Gastroesophageal sphincter (tissue), 3 donors: ENCODE results near the gene GASK1A.

Source experiments
- POLR2A ChIP-seq, 2 donors: fragments of 450-650 bp; IDR thresholded peaks; one replicate each; pipeline ENCODE4 v1.6.1; 2017; ENCODE audit warnings: antibody characterized with exemption in 2 of 2, mild to moderate bottlenecking in 2 of 2, moderate library complexity in 1 of 2
- TF ChIP-seq, protein P1 (sequence below), 4 experiments: fragments of 200-600 bp in 2 of 4; fragments of 450-650 bp in 2 of 4; sonication (generic) in 1 of 4; IDR thresholded peaks; one replicate each; pipeline ENCODE4 v1.5.1; 2017 to 2019; ENCODE audit warnings: antibody characterized with exemption in 4 of 4, mild to moderate bottlenecking in 2 of 4, moderate library complexity in 2 of 4

DNA sequence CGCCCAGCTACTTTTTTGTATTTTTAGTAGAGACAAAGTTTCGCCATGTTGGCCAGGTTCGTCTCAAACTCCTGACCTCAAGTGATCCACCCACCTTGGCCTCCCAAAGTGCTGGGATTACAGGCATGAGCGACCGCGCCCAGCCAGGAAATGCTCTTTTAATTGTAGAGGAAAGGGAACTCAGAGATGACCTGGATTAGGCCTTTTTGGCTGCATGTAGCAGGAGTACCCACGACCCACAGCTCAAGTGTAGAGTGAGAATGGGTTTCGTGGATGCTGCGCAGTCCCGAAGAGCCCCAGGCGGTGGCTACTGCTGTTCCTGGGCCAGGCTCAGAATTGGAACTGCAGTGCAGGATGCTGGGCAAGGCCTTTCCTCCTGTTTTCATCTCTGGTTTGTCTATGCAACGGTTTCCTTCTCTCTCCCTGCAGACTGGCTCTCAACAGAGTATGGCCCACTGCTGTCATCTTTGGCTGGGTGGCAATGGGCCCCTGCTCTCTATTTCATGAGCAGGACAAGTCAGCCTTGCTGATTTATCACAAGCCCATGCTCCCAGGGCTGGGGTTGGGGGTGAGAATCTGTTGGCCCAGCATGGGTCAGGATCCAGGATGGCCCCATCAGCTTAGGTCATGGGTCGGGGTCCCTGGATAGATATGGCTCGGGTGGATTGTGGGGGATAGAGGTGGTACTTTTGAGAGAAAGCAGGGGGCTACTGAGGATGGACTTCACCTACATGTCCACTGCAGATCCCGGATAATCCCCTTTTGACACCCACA, 51.2 kb downstream of the GASK1A start:
- TF ChIP-seq, protein P1, sequence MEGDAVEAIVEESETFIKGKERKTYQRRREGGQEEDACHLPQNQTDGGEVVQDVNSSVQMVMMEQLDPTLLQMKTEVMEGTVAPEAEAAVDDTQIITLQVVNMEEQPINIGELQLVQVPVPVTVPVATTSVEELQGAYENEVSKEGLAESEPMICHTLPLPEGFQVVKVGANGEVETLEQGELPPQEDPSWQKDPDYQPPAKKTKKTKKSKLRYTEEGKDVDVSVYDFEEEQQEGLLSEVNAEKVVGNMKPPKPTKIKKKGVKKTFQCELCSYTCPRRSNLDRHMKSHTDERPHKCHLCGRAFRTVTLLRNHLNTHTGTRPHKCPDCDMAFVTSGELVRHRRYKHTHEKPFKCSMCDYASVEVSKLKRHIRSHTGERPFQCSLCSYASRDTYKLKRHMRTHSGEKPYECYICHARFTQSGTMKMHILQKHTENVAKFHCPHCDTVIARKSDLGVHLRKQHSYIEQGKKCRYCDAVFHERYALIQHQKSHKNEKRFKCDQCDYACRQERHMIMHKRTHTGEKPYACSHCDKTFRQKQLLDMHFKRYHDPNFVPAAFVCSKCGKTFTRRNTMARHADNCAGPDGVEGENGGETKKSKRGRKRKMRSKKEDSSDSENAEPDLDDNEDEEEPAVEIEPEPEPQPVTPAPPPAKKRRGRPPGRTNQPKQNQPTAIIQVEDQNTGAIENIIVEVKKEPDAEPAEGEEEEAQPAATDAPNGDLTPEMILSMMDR (IDR thresholded peaks at IDR 0.05), result no peak
- no peak for TF ChIP-seq POLR2A (IDR thresholded peaks at IDR 0.05)
